ENCODE data around the gene MAD1L1. TPM values are rescaled to one million over a fixed set of nuclear protein-coding genes. Genes with fewer than 3 reads are reported as not detected.
"Not testable (repeated sequence)": the region's sequence is repeated elsewhere in the genome, so short reads cannot be mapped to it uniquely, and the experiment has no call there.

MAD1L1 gene
- total RNA-seq, 1 donor from 2014 or later = 48.4 TPM

- intact Hi-C loops (cut with DNase I) = no loop called here
- ATAC-seq = no peak
Observed at GRCh38 chr7:1825897-1826741, 406.6 kb downstream of the MAD1L1 start.

GRCh38 chr7:1825647-1825896 is 407.2 kb downstream of the MAD1L1 start:
- H3K27me3 ChIP-seq; H3K27ac ChIP-seq; H3K9me3 ChIP-seq; intact Hi-C loops (cut with DNase I); DNase-seq; H3K36me3 ChIP-seq; H3K4me1 ChIP-seq; H3K4me3 ChIP-seq: not testable (repeated sequence)
- peak; percentile 31 for ATAC-seq

More at GRCh38 chr7:1825897-1826741, 406.6 kb downstream of the MAD1L1 start:
- peak; percentile 56 for DNase-seq
- TF ChIP-seq CTCF (IDR thresholded peaks at IDR 0.05) = no peak
- Histone ChIP-seq H3K4me1 (no peaks in the 10 kb centered on the region), H3K9me3 (no peaks in the 10 kb centered on the region), H3K27me3 (no peaks in the 10 kb centered on the region), H3K36me3 (no peaks in the 10 kb centered on the region), H3K27ac (no peak overlapping the region), H3K4me3 (no peak overlapping the region)

- H3K4me3 ChIP-seq; H3K27me3 ChIP-seq; H3K4me1 ChIP-seq; H3K36me3 ChIP-seq; ATAC-seq; H3K9me3 ChIP-seq; intact Hi-C loops (cut with DNase I); H3K27ac ChIP-seq: not testable (repeated sequence)
- peak; percentile 31 for DNase-seq
Observed at GRCh38 chr7:1824882-1825646, 407.7 kb downstream of the MAD1L1 start.

- H3K4me1 ChIP-seq; H3K27ac ChIP-seq; intact Hi-C loops (cut with DNase I); H3K27me3 ChIP-seq; ATAC-seq; H3K36me3 ChIP-seq; H3K4me3 ChIP-seq; H3K9me3 ChIP-seq: not testable (repeated sequence)
- DNase-seq = peak; percentile 48
Observed at GRCh38 chr7:1824151-1824881, 408.4 kb downstream of the MAD1L1 start.

GRCh38 chr7:1823376-1824150 is 409.2 kb downstream of the MAD1L1 start:
- TF ChIP-seq CTCF (IDR thresholded peaks at IDR 0.05) = no peak
- no peaks in the 10 kb centered on the region for H3K36me3 ChIP-seq
- no peak for ATAC-seq
- H3K4me1 ChIP-seq = no peaks in the 10 kb centered on the region
- intact Hi-C loops (cut with DNase I) = no loop called here
- H3K4me3 ChIP-seq = no peak overlapping the region
- DNase-seq = peak; percentile 48
- H3K9me3 ChIP-seq = no peaks in the 10 kb centered on the region
- H3K27ac ChIP-seq = no peak overlapping the region
- H3K27me3 ChIP-seq = no peaks in the 10 kb centered on the region

GRCh38 chr7:1819259-1819841 is 413.4 kb downstream of the MAD1L1 start:
- no peaks in the 10 kb centered on the region for H3K4me1 ChIP-seq
- no peak overlapping the region for H3K27ac ChIP-seq
- no peaks in the 10 kb centered on the region for H3K36me3 ChIP-seq
- no peak for ATAC-seq
- intact Hi-C loops (cut with DNase I) = no loop called here
- no peak for TF ChIP-seq CTCF (IDR thresholded peaks at IDR 0.05)
- no peak overlapping the region for H3K4me3 ChIP-seq
- no peaks in the 10 kb centered on the region for H3K27me3 ChIP-seq
- H3K9me3 ChIP-seq = no peaks in the 10 kb centered on the region
- DNase-seq = peak; percentile 54

All from upper lobe of right lung (tissue), 1 donor.